Measurements from ENCODE around the gene FXYD6. TPM values are rescaled to one million over a fixed set of nuclear protein-coding genes. Genes with fewer than 3 reads are reported as not detected.

The FXYD6 gene
- total and polyA plus RNA-seq, 7 donors = 10.8 to 27.9 (median 14.0) TPM

GRCh38 chr11:117841551-117842031 is 34.9 kb downstream of the FXYD6 start:
- Histone ChIP-seq H3K36me3 (ENCODE audit: insufficient read depth in 1 of 2, low read depth in 1 of 2) (no peaks in the 10 kb centered on the region), H3K4me1 (no peaks in the 10 kb centered on the region), H3K27me3 (ENCODE audit: insufficient read depth in 3 of 3, low read length in 2 of 3) (no peaks in the 10 kb centered on the region), H3K4me3 (no peak overlapping the region), H3K27ac (no peak overlapping the region), H3K9me3 (no peaks in the 10 kb centered on the region)
- 93 to 94% (median 93%) methylated on average over 7 of the region's 7 CpGs for WGBS, 3 donors
- DNase-seq (no peak), ATAC-seq (no peak)
- intact Hi-C loops (cut with DNase I) = loop anchor here (5.0 kb wide), 1 partner anchor 211 kb away; no protein-coding TSS in a partner anchor
- TF ChIP-seq, protein P1, sequence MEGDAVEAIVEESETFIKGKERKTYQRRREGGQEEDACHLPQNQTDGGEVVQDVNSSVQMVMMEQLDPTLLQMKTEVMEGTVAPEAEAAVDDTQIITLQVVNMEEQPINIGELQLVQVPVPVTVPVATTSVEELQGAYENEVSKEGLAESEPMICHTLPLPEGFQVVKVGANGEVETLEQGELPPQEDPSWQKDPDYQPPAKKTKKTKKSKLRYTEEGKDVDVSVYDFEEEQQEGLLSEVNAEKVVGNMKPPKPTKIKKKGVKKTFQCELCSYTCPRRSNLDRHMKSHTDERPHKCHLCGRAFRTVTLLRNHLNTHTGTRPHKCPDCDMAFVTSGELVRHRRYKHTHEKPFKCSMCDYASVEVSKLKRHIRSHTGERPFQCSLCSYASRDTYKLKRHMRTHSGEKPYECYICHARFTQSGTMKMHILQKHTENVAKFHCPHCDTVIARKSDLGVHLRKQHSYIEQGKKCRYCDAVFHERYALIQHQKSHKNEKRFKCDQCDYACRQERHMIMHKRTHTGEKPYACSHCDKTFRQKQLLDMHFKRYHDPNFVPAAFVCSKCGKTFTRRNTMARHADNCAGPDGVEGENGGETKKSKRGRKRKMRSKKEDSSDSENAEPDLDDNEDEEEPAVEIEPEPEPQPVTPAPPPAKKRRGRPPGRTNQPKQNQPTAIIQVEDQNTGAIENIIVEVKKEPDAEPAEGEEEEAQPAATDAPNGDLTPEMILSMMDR (IDR thresholded peaks at IDR 0.05) = no peak

GRCh38 chr11:117840881-117841550 is 35.4 kb downstream of the FXYD6 start:
- no peaks in the 10 kb centered on the region for H3K36me3 ChIP-seq (ENCODE audit: insufficient read depth in 1 of 2, low read depth in 1 of 2)
- H3K27ac ChIP-seq = no peak overlapping the region
- no peak for ATAC-seq
- TF ChIP-seq, protein P1 (IDR thresholded peaks at IDR 0.05) = no peak
- intact Hi-C loops (cut with DNase I) = loop anchor here (5.0 kb wide), 1 partner anchor 211 kb away; no protein-coding TSS in a partner anchor
- H3K4me1 ChIP-seq = no peaks in the 10 kb centered on the region
- H3K27me3 ChIP-seq (ENCODE audit: insufficient read depth in 3 of 3, low read length in 2 of 3) = no peaks in the 10 kb centered on the region
- 92 to 94% (median 93%) methylated on average over 11 of the region's 11 CpGs for WGBS, 3 donors
- no peak overlapping the region for H3K4me3 ChIP-seq
- no peaks in the 10 kb centered on the region for H3K9me3 ChIP-seq
- no peak for DNase-seq

DNA sequence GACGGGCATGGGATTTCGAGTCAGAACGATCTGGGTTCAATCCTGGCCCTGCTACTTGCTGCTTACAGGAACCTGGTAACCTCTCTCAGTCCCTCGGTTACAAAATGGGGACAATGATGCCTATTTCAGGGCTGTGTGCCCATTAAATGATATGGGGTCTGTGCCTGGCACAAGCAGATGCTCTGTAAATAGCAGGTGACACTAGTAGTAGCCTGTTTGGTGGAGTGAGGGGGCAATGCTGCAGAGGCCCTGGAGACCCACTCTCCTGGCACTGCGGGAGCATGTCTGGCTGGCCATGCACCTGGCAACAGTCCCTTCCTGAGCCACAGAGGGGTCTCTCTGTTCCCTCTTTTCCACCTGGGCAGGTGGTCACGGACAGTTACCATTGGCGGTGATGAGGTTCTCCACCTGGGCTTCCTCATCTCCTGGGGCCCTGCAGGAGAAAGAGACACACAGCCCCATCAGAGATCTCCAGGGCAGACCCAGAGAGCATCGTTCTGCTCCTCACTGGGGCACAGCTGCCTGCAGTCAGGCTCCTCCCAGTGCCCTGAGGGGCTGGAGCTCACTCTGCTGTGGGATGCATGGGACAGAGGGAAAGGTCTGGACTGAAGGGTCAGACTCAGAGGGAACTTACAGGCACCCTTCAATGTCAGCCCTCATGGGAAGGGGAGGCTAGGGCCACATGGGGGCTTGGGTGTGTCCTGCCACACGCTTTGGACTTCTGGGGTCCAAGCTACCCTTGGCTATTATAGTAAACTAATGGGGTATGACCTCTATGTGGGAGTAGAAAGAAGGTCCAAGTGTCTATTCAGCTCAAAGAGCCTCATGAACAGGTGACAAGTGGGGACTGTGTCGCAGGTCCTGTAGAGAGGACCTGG is 36.3 kb downstream of the FXYD6 start:
- no peak for DNase-seq
- no peak overlapping the region for H3K27ac ChIP-seq
- no peaks in the 10 kb centered on the region for H3K9me3 ChIP-seq
- TF ChIP-seq, protein P1 (IDR thresholded peaks at IDR 0.05) = no peak
- no peak for ATAC-seq
- no peaks in the 10 kb centered on the region for H3K36me3 ChIP-seq (ENCODE audit: insufficient read depth in 1 of 2, low read depth in 1 of 2)
- intact Hi-C loops (cut with DNase I) = loop anchor here (5.0 kb wide), 1 partner anchor 212 kb away; no protein-coding TSS in a partner anchor
- no peaks in the 10 kb centered on the region for H3K4me1 ChIP-seq
- H3K4me3 ChIP-seq = no peak overlapping the region
- H3K27me3 ChIP-seq (ENCODE audit: insufficient read depth in 3 of 3, low read length in 2 of 3) = no peaks in the 10 kb centered on the region
- 93% methylated on average over 10 of the region's 10 CpGs for WGBS, 3 donors

GRCh38 chr11:117839380-117839881 is 37.0 kb downstream of the FXYD6 start:
- Histone ChIP-seq H3K9me3 (no peaks in the 10 kb centered on the region), H3K27ac (no peak overlapping the region), H3K27me3 (ENCODE audit: insufficient read depth in 3 of 3, low read length in 2 of 3) (no peaks in the 10 kb centered on the region), H3K36me3 (ENCODE audit: insufficient read depth in 1 of 2, low read depth in 1 of 2) (no peaks in the 10 kb centered on the region), H3K4me1 (no peaks in the 10 kb centered on the region), H3K4me3 (no peak overlapping the region)
- no peak for DNase-seq
- 85 to 90% (median 86%) methylated on average over 7 of the region's 7 CpGs for WGBS, 3 donors
- ATAC-seq = no peak
- TF ChIP-seq, protein P1 (IDR thresholded peaks at IDR 0.05) = no peak
- intact Hi-C loops (cut with DNase I) = no loop called here

All from psoas muscle (tissue), 8 donors.